GM21529 (cell line): Measurements from ENCODE around the gene PKNOX2.

Experiments used
- ATAC-seq: cut with Tn5 transposase; IDR thresholded peaks from one replicate; pipeline ENCODE4 v1.9.1; 2021; ENCODE audit not compliant: unreplicated experiment

Gene PKNOX2

GRCh38 chr11:125376117-125376516, 211.6 kb downstream of the PKNOX2 start:
- no peak for ATAC-seq

- no peak for ATAC-seq
These were observed 212.3 kb downstream of the PKNOX2 start for GRCh38 chr11:125376856-125377255.

- ATAC-seq: no peak
These were observed 213.5 kb downstream of the PKNOX2 start for GRCh38 chr11:125378083-125378482.

- ATAC-seq: no peak
These were observed 214.0 kb downstream of the PKNOX2 start for GRCh38 chr11:125378571-125378970.

DNA sequence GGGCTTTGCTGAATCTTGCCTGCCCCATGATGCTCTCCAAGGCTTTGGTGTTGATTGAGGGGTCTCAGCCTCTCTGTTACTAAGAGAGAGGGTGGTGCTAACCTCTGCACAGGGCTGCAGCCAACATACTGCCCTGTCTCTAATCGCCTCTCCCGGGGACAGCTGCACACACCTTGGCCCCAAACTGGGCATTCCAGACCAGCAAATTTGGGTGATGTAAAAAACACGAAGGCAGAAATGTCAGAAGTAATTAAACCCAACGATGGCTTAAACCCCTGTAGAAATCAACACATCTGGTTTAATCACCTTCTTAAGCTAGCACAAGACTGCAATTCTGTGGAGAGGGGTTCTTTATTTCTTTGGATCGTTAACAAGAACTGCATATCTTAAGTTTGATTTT, 215.0 kb downstream of the PKNOX2 start:
- no peak for ATAC-seq

- ATAC-seq: no peak
These were observed 215.4 kb downstream of the PKNOX2 start for GRCh38 chr11:125379981-125380380.

- ATAC-seq: no peak
These were observed 216.3 kb downstream of the PKNOX2 start for GRCh38 chr11:125380756-125381445.

- no peak for ATAC-seq
These were observed 217.0 kb downstream of the PKNOX2 start for GRCh38 chr11:125381499-125382044.

DNA sequence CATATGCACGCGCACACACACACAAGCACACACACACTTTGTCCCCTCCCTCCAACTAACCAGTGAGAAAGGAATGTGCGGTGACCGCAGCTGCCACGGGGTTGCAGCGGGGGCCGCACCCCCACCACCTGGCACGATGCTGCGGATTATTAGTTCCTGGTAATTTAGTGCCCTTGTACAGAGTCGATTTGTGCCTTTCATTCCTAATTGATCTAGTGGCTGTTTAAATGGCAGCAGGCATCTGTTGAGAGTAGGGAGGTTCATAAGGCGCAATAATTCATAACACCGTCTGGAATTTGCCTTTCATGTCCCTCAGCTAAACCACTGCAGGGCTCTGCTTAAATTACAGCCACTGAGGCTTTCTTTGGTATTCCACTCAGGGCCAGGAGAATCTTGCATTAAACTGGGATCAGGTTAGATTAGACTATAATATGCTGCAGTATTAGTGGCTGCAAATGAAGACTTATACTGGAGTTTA, 217.8 kb downstream of the PKNOX2 start:
- ATAC-seq: no peak

- no peak for ATAC-seq
These were observed 218.3 kb downstream of the PKNOX2 start for GRCh38 chr11:125382822-125383221.

GRCh38 chr11:125384825-125385224, 220.3 kb downstream of the PKNOX2 start:
- no peak for ATAC-seq

- ATAC-seq: no peak
These were observed 223.3 kb downstream of the PKNOX2 start for GRCh38 chr11:125387901-125388300.

DNA sequence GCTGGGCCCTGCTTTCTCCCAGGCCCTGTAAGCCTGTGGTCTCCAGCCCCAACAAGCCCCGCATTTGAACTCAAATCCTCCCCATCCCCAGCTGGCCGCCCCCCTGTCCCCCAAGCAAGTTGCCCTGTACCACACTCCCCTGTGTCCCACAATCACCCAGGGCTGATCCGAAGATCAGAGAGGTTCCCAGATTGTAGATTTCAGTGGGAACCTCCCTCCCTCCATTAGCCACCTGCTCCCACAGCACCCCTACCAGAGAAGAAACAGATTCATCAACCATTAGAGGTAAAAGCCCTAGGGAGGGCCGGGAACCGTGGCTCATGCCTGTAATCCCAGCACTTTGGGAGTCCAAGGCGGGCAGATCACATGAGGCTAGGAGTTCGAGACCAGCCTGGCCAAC, 224.1 kb downstream of the PKNOX2 start:
- no peak for ATAC-seq

- no peak for ATAC-seq
These were observed 225.0 kb downstream of the PKNOX2 start for GRCh38 chr11:125389339-125390166.

GRCh38 chr11:125390946-125391345, 226.4 kb downstream of the PKNOX2 start:
- no peak for ATAC-seq

GRCh38 chr11:125393331-125393730, 228.8 kb downstream of the PKNOX2 start:
- no peak for ATAC-seq

GRCh38 chr11:125394296-125394695, 229.7 kb downstream of the PKNOX2 start:
- no peak for ATAC-seq

DNA sequence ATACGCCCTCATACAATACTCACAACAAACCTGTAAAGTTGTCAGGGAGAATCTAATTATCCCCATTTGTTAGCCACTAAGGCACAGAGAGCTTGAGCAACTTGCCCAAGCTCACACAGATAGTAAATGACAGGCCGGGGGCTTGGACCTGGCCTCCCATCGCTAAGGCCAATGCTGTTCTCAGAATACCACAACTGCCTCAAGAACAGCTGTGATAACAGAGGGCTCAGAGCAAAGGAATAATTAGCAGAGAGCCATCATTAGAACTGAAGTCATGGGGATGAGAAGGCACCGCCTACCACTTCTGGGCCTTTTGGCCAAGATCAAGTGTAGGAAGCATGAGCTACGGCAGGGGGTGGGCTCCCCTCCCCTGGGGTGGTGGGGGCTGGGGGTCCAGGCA, 232.9 kb downstream of the PKNOX2 start:
- ATAC-seq: no peak

DNA sequence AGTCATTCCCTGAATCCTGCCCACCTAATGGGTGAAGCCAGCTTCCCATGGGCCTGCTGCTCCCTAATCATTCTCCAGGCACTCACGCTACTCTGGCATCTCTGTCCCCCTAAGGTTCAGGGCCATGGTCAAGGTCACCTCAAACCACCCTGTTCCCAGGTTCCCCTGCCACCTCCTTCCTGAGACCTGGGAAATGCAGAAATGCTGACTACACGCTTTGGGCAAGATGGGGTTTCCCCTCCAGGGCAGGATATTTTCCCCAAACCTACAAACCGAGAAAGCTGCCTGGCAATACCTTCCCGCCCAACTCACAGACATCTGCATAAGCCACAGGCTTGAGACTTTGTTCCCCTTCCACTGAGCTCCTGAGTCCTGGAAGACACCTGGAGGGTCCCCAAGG, 233.9 kb downstream of the PKNOX2 start:
- peak; percentile 37 for ATAC-seq

GRCh38 chr11:125398994-125399640, 234.6 kb downstream of the PKNOX2 start:
- ATAC-seq: peak; percentile 67

GRCh38 chr11:125399945-125400344, 235.4 kb downstream of the PKNOX2 start:
- ATAC-seq: no peak
